ENCODE data around the gene UBXN10. TPM values are rescaled to one million over a fixed set of nuclear protein-coding genes. Genes with fewer than 3 reads are reported as not detected.

UBXN10 gene
- total RNA-seq, 3 donors from 2014 or later (not counting 1 experiment from before 2014, with no cell fraction given): 2.5 to 3.6 (median 3.5) TPM

GRCh38 chr1:20172033-20172590, 13.8 kb upstream of the UBXN10 start:
- H3K4me3 Mint-ChIP-seq: no peak overlapping the region
- TF ChIP-seq CTCF (IDR thresholded peaks at IDR 0.05): no peak
- intact Hi-C loops (cut with micrococcal nuclease): no loop called here
- 95% methylated on average over 12 of the region's 12 CpGs for WGBS (ENCODE audit: insufficient coverage)
- no peak overlapping the region for H3K27ac Mint-ChIP-seq
- H3K4me1 Mint-ChIP-seq: peaks cover 0 to 11% of the 10 kb centered on the region in 2 donors
- H3K36me3 ChIP-seq (ENCODE audit: control insufficient read depth, insufficient read depth, low read length): no peaks in the 10 kb centered on the region
- DNase-seq (no peak), ATAC-seq (no peak)
- H3K27ac ChIP-seq (ENCODE audit: low read length): no peak overlapping the region
- no peaks in the 10 kb centered on the region for H3K9me3 Mint-ChIP-seq
- H3K36me3 Mint-ChIP-seq: no peaks in the 10 kb centered on the region
- H3K27me3 Mint-ChIP-seq (ENCODE audit: low read depth in 2 of 2): peaks cover 5 to 12% of the 10 kb centered on the region in 2 donors
- no peak overlapping the region for H3K4me3 ChIP-seq (ENCODE audit: low read length)
- no peaks in the 10 kb centered on the region for H3K27me3 ChIP-seq (ENCODE audit: control insufficient read depth, insufficient read depth, low read length)
- H3K4me1 ChIP-seq (ENCODE audit: control insufficient read depth, insufficient read depth, low read length): peaks cover 18% of the 10 kb centered on the region
- no peaks in the 10 kb centered on the region for H3K9me3 ChIP-seq (ENCODE audit: control insufficient read depth, insufficient read depth, low read length)

DNA sequence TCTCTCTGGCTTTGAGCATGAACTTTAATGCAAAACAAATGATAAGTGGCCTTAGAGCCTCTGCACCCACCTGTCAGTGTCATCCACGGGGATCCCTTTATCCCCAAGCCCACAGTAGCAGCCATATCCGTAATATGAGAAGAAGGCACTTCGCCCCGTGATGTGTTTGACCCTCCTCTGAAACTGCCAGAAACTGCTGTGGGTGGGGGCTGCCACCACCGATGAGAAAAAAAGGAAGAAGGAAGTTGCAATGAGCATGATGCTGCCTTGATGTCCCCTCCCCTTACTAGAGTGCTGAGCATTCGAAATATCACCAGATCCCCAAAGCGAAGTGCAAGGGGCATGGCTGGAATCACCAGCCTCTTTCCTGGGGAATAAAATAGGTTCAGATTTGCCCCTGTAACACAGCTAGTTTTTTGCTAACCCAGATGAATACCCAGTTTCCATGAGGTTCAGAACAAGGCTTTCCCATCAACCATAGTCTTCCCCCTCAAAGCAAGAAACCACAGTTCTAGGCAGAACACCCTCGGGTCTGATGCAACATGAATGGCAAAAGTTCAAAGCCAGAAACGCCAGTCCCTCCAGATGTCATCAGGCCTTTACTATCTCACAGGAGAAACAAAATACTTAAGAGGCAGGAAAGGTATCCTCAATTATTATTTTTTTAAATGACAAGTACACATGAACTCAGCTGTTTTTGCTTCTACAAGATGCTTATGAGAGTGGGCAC, 10.8 kb upstream of the UBXN10 start:
- H3K27me3 ChIP-seq (ENCODE audit: control insufficient read depth, insufficient read depth, low read length): no peaks in the 10 kb centered on the region
- intact Hi-C loops (cut with micrococcal nuclease): no loop called here
- Mint-ChIP-seq H3K27ac (no peak overlapping the region), H3K4me1 (peaks cover 0 to 13% of the 10 kb centered on the region in 2 donors), H3K9me3 (peaks cover 5 to 6% of the 10 kb centered on the region in 2 donors), H3K27me3 (ENCODE audit: low read depth in 2 of 2) (no peaks in the 10 kb centered on the region), H3K36me3 (no peaks in the 10 kb centered on the region), H3K4me3 (no peak overlapping the region)
- H3K27ac ChIP-seq (ENCODE audit: low read length): no peak overlapping the region
- no peak overlapping the region for H3K4me3 ChIP-seq (ENCODE audit: low read length)
- DNase-seq (no peak), ATAC-seq (no peak)
- 61% methylated on average over 8 of the region's 9 CpGs for WGBS (ENCODE audit: insufficient coverage)
- no peak for TF ChIP-seq CTCF (IDR thresholded peaks at IDR 0.05)
- peaks cover 18% of the 10 kb centered on the region for H3K4me1 ChIP-seq (ENCODE audit: control insufficient read depth, insufficient read depth, low read length)
- H3K9me3 ChIP-seq (ENCODE audit: control insufficient read depth, insufficient read depth, low read length): no peaks in the 10 kb centered on the region
- H3K36me3 ChIP-seq (ENCODE audit: control insufficient read depth, insufficient read depth, low read length): no peaks in the 10 kb centered on the region

DNA sequence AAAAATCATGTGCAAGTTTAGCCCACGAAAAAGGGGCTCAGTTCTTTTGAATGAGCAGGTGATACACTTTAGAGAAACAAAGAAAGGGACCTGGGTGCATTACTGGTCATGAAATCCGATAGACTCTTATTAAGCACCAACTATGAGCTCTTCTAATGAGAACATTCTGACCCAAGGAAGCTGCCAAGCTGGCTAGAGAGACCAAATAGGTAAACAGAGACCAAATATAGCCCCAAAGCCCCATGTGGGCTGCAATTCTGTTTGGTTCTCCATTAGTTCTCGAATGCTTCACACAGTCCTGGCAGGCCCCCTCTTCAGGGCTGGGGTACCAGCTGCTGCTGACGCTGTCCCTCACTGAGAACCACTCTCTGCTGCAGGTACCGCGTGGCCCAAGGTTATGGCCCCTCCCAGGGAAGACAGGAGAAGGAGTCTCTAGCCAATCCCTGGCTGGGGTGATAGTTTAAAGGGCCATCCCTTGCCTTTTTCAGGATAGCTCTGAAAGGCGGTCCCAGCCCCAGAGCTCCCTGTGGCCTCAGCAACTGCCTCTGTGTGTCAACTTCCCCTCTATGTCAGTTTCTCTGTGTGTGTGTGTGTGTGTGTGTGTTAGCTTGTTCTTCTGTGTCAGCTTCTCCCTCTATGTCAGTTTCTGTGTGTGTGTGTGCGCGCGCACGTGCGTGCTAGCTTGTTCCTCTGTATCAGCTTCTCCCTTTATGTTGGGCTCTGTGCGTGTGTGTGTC, 7.1 kb upstream of the UBXN10 start:
- Mint-ChIP-seq H3K4me3 (no peak overlapping the region), H3K4me1 (peaks cover 0 to 10% of the 10 kb centered on the region in 2 donors), H3K27me3 (ENCODE audit: low read depth in 2 of 2) (no peaks in the 10 kb centered on the region), H3K27ac (peak overlapping the region in 1 of 2 donors; percentile 34), H3K9me3 (peaks cover 5 to 6% of the 10 kb centered on the region in 2 donors), H3K36me3 (no peaks in the 10 kb centered on the region)
- no peak for DNase-seq
- intact Hi-C loops (cut with micrococcal nuclease): no loop called here
- Histone ChIP-seq H3K36me3 (ENCODE audit: control insufficient read depth, insufficient read depth, low read length) (no peaks in the 10 kb centered on the region), H3K4me1 (ENCODE audit: control insufficient read depth, insufficient read depth, low read length) (no peaks in the 10 kb centered on the region), H3K9me3 (ENCODE audit: control insufficient read depth, insufficient read depth, low read length) (no peaks in the 10 kb centered on the region), H3K4me3 (ENCODE audit: low read length) (no peak overlapping the region), H3K27me3 (ENCODE audit: control insufficient read depth, insufficient read depth, low read length) (no peaks in the 10 kb centered on the region), H3K27ac (ENCODE audit: low read length) (no peak overlapping the region)
- ATAC-seq: no peak
- WGBS (ENCODE audit: insufficient coverage): 83% methylated on average over 13 of the region's 13 CpGs
- TF ChIP-seq CTCF (IDR thresholded peaks at IDR 0.05): no peak
